Measurements from ENCODE around the gene TAF5L. TPM values are rescaled to one million over a fixed set of nuclear protein-coding genes. Genes with fewer than 3 reads are reported as not detected.

Gene TAF5L
- total and polyA plus RNA-seq, 10 of the 15 experiments (the other 5 are each of a cell fraction or from before 2014, with no cell fraction given) = 1.1 to 26.2 (median 19.1) TPM

DNA sequence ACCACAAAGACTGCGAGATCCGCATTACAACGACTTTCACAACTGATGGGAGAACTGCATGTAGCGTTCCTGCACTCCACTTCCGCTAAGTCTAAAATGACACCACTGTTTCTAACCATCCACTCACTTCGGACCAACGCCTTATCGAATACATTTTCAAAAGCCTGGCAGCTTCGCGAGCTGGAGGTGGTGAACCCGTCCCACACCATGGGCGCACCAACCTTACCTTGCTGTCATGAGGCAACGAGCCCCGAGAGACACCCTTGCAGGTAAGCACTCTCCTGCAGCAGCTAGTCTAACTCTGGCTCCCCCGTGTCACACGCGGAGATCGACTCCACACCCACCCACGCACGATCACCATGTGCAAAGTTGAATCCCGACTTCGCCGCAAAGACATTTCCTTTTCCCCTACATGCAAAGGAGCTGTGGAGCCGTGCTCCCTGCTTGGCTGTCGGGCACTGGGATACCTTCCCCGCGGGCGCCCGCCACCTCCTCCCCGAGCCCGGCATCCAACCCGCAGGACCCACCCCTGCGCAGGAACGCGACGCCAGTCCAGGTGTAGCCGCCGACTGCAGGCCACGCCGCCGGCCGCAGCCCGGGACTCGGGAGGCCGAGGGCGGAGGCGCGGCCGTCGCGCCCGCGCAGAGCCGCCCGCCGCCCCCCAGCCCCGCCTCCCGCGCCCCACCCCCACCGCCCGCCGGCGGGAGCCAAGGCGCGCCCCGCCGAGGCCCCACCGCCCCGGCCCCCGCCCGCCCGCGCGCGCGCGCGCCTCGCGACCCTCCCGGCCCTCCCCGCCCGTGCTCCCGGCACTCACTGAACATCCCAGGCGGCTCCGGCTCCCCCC, 629 bp downstream of the TAF5L start (continued):
- TF ChIP-seq SPI1 (IDR thresholded peaks at IDR 0.05; ENCODE audit: borderline replicate concordance, insufficient read depth, low read depth, low read length) = peak; percentile 54; the same call in 1 of the 2 replicates
- TF ChIP-seq, protein P1, sequence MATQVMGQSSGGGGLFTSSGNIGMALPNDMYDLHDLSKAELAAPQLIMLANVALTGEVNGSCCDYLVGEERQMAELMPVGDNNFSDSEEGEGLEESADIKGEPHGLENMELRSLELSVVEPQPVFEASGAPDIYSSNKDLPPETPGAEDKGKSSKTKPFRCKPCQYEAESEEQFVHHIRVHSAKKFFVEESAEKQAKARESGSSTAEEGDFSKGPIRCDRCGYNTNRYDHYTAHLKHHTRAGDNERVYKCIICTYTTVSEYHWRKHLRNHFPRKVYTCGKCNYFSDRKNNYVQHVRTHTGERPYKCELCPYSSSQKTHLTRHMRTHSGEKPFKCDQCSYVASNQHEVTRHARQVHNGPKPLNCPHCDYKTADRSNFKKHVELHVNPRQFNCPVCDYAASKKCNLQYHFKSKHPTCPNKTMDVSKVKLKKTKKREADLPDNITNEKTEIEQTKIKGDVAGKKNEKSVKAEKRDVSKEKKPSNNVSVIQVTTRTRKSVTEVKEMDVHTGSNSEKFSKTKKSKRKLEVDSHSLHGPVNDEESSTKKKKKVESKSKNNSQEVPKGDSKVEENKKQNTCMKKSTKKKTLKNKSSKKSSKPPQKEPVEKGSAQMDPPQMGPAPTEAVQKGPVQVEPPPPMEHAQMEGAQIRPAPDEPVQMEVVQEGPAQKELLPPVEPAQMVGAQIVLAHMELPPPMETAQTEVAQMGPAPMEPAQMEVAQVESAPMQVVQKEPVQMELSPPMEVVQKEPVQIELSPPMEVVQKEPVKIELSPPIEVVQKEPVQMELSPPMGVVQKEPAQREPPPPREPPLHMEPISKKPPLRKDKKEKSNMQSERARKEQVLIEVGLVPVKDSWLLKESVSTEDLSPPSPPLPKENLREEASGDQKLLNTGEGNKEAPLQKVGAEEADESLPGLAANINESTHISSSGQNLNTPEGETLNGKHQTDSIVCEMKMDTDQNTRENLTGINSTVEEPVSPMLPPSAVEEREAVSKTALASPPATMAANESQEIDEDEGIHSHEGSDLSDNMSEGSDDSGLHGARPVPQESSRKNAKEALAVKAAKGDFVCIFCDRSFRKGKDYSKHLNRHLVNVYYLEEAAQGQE (IDR thresholded peaks at IDR 0.05; ENCODE audit: low read depth, low read length) = no peak
- TF ChIP-seq IRF4 (IDR thresholded peaks at IDR 0.05; ENCODE audit: low read depth, low read length) = no peak
- TF ChIP-seq RBBP5 (conservative IDR thresholded peaks at IDR 0.05) = no peak
- no peak for TF ChIP-seq BMI1 (IDR thresholded peaks at IDR 0.05; ENCODE audit: borderline replicate concordance)
- no peak for TF ChIP-seq RELA (IDR thresholded peaks at IDR 0.05; ENCODE audit: borderline replicate concordance, partially characterized antibody)
- no peak for TF ChIP-seq POLR2AphosphoS2 (IDR thresholded peaks at IDR 0.05; ENCODE audit: low read depth, low read length)
- peak; percentile 34 for TF ChIP-seq IKZF1 (conservative IDR thresholded peaks at IDR 0.05)
- TF ChIP-seq KDM1A (IDR thresholded peaks at IDR 0.05; ENCODE audit: borderline replicate concordance) = no peak
- TF ChIP-seq LARP7 (IDR thresholded peaks at IDR 0.05) = peak; percentile 64; the same call in 1 of the 2 replicates
- TF ChIP-seq STAT3 (IDR thresholded peaks at IDR 0.05; ENCODE audit: low read depth, low read length) = no peak
- no peak for TF ChIP-seq ZNF622 (IDR thresholded peaks at IDR 0.05)
- TF ChIP-seq, protein P2, sequence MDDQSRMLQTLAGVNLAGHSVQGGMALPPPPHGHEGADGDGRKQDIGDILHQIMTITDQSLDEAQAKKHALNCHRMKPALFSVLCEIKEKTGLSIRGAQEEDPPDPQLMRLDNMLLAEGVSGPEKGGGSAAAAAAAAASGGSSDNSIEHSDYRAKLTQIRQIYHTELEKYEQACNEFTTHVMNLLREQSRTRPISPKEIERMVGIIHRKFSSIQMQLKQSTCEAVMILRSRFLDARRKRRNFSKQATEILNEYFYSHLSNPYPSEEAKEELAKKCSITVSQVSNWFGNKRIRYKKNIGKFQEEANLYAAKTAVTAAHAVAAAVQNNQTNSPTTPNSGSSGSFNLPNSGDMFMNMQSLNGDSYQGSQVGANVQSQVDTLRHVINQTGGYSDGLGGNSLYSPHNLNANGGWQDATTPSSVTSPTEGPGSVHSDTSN (IDR thresholded peaks at IDR 0.05; ENCODE audit: insufficient replicate concordance, low read depth, low read length) = no peak
- TF ChIP-seq ZNF274 (IDR thresholded peaks at IDR 0.05; ENCODE audit: insufficient read depth, insufficient read length) = no peak
- peak in 1 of 2 experiments; percentile 77; a peak in 2 of 3 replicates for TF ChIP-seq EGR1 (IDR thresholded peaks at IDR 0.05; ENCODE audit: borderline replicate concordance in 1 of 2, low read depth in 2 of 2, low read length in 2 of 2)
- peak; percentile 10 for TF ChIP-seq POLR2A (IDR thresholded peaks at IDR 0.05; ENCODE audit: low read depth, low read length)
- no peak for TF ChIP-seq RCOR1 (conservative IDR thresholded peaks at IDR 0.05; ENCODE audit: low read depth, low read length)
- TF ChIP-seq, protein P3, sequence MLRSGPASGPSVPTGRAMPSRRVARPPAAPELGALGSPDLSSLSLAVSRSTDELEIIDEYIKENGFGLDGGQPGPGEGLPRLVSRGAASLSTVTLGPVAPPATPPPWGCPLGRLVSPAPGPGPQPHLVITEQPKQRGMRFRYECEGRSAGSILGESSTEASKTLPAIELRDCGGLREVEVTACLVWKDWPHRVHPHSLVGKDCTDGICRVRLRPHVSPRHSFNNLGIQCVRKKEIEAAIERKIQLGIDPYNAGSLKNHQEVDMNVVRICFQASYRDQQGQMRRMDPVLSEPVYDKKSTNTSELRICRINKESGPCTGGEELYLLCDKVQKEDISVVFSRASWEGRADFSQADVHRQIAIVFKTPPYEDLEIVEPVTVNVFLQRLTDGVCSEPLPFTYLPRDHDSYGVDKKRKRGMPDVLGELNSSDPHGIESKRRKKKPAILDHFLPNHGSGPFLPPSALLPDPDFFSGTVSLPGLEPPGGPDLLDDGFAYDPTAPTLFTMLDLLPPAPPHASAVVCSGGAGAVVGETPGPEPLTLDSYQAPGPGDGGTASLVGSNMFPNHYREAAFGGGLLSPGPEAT (IDR thresholded peaks at IDR 0.05; ENCODE audit: low read depth) = no peak
- 0 out of 2 replicates have a peak, but pooled peaks have one; percentile 55 for TF ChIP-seq HDGF (IDR thresholded peaks at IDR 0.05)
- 0 out of 2 replicates have a peak, but pooled peaks have one; percentile 30 for TF ChIP-seq BACH1 (IDR thresholded peaks at IDR 0.05; ENCODE audit: borderline replicate concordance)
- TF ChIP-seq ATF2 (IDR thresholded peaks at IDR 0.05; ENCODE audit: low read length) = no peak
- TF ChIP-seq CBX5 (IDR thresholded peaks at IDR 0.05; ENCODE audit: low read depth) = no peak
- no peak for TF ChIP-seq ZZZ3 (IDR thresholded peaks at IDR 0.05; ENCODE audit: control insufficient read depth, insufficient read length, low read depth)
- TF ChIP-seq SMAD5 (IDR thresholded peaks at IDR 0.05; ENCODE audit: low read depth) = no peak
- TF ChIP-seq SP1 (IDR thresholded peaks at IDR 0.05; ENCODE audit: low read depth, low read length) = no peak

Measured in GM12878 (cell line).